NCI-H1092 treated with DMSO at 0.1 percent for 48 hours (cell line): ENCODE measurements around the gene SCGB1A1.

ENCODE experiments used
- DNase-seq: peaks from one replicate; lab custom pipeline; 2025; lab: John Stamatoyannopoulos, UW

SCGB1A1 gene

DNA sequence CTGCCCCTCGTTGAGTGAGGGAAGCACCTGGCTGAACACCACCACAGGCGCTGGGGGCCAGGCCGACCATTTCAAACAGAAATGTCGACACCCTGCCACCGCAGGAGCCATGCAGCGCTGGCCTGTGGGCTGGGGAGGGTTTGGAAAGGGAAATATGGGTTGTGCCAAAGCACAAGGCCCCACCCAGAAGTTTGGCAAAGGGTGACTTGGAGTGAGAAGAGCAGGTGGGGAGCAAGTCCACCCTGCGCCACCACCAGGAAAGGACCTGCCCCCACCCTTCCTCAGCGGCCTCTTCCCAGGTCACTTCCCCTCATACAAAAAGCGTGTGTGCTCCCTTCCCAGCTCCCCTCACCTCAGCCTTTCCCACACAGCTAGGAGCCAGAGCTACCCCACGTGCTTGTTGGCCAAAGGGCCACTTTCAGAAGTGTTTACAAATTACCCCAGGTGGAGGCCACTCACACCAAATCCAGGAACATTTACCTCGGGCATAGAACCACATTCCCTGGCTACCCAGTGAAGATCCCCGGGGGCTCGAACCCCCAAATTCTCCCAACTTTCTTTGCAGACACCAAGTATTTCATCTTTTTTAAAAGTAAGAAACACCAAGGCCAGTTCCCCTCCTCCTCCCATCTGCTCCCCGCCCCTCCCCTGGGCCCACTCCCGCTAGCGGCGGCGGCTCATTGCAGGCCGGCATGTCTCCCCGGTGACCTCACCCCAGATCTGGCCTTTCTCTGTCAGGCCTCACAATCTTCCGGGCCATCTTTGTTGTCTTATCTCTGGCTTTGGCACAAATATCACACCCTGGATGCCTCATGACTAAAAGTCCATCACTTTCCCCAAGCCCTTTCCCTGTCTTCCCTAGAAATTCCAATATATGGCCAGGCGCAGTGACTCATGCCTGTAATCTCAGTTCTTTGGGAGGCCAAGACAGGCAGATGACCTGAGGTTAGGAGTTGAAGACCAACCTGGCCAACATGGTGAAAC, 20.5 kb upstream of the SCGB1A1 start:
- no peak for DNase-seq

DNA sequence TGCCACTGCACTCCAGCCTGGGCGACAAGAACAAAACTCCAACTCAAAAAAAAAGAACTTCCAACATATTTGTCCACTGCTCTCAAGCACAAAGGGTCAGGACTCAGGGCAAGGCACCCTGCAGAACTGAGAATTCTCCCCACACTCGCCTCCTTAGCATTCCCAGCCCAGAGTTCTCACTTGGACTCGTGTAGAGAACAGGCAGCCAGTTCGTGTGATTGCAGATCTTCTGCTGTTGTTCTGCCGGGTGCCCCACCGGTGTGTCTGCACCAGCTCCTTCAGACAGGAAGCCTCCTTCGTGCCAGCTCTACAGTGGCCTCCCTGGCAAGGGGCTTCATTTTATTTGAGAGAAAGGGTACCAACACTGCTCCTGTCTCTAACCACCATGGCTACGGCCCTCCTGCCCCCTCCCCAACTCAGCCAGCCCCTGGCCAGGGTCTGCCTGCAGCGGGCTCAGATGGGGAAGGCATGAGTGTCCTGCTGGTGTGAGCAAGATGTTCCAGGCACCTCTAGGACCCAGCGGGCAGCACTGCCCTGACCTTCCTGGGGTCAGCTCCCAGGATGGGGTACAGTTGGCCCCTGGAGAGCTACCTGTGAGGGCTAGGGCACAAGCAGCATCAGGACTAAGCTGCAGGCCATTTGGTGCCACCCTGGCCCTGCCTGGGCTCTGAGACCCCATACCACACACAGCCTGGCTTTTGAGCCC, 19.5 kb upstream of the SCGB1A1 start:
- no peak for DNase-seq

DNA sequence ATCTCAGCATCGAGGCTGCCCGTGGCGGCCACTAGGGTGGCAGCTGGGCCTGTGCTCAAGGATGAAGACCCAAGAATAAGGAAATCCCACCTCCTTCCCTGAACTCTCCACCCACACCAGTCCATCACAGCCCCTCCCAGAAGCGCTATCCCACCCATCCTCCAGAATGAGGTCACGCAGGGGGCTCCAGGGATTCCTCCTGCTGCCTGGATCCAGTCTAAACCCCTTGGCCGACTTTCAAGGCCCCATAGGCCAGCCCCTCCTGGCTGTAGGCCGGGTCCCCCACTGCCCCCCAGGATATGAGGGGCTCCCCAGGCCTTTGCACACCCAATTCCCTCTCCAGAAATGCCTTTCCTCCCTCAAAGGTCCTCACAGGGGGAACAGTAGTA, 19.0 kb upstream of the SCGB1A1 start:
- DNase-seq: no peak

DNA sequence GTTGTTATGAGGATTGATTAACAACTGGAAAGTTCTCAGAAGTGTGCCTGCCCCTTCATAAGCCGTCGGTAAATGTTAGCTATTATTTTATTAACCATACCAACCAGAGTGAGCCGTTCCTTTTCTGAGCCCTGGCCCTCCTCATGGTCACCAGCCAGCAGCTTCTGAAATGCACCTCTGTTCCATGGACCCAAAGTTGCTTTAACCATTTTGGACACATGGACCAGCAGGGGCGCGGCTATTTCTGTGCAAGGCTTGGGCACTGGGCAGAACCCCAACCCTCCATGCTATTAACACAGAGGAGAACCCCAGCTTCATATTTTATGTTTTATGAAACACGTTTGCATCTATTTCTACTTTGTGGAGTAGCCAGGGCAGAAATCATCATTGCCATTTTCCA, 18.6 kb upstream of the SCGB1A1 start:
- DNase-seq: no peak

DNA sequence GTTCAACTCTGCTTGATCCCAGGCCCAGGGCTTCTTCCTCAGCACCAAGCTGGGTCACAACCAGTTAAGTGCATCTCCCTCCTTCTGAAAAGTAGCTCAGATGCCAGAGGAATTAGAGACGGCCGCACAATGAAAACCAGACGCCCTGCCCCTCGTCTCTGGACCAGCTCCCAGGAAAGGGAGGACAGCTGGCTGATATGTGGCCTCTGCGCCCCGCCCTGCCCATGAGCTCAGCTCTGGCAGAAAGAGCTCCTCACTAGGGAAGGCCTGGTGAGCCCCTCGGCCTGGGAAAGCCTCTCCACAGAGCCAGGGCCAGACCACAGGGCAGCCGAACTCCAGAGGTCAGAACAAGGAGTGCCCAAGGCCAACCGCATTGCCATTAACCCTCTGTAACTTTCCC, 18.1 kb upstream of the SCGB1A1 start:
- DNase-seq: no peak

DNA sequence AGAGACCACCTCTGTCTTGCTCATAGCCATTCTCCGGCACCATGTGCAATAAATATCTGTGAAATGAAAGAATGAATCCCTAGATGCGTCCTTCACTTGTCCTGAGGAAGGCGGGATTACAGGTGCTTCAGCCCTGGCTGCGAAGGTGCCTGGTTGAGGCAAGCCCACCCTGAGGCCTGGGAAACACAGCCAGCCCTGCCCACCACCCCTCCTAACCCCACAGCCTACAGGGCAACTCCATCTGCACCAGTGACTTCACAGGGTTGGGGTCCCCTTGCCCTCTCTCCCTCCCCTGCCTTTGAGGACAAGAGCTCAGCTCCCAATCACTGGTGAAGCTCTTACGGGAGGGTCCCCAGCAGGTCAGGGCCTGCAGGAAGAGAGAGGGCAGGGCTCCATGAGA, 17.5 kb upstream of the SCGB1A1 start:
- no peak for DNase-seq

DNA sequence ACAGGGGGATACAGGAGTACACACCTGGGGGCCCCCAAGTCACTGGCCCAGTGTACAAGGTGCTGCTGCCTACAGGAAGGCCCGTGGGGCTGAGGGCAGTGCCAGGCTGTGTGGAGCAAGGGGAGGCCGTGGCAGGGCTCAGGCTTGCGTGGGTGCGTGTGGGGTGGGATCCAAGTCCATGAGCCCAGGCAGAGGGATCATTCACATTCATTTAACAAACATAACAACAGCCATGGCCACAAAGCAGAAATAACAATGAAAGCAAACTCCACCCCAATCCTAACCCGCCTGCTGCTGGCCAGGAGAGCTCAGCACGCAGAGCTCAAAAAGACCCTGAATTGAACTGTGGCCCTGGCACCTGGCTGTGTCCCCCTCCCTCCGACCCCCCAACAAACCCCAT, 17.0 kb upstream of the SCGB1A1 start:
- no peak for DNase-seq

DNA sequence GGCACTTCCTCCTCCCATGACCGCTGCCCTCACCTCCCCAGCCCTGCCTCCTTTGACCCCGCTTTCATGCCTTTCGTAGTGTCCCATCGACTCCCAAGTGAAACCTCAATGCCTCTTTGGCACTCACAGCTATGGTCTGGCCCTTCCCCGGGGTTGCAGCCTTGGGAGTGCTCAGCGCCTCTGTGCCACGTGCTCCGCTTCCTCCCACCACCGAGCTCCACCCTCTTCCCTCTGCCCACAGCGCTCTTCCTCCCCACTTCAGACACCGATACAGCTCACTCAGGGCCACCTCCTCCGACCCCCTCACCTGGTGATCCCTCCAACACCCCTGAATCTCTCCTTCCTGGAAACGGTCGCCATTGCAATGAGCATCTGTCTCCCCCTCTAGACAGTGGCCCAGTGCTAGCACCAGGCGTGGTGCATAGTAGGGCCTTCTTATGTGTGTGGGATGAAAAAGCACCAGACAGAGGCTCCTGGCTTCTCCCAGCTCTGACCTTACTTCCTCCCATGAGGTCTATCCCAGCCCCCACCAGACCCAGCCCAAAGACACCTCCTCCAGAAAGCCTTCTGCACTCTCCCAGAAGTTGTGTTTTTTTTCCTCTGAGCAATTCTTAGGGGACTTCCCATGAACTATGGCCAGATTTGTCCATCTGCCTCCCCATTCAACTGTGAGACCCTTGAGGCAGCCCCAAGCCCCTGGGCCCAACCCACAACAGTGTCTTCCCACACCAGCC, 16.4 kb upstream of the SCGB1A1 start:
- DNase-seq: no peak

DNA sequence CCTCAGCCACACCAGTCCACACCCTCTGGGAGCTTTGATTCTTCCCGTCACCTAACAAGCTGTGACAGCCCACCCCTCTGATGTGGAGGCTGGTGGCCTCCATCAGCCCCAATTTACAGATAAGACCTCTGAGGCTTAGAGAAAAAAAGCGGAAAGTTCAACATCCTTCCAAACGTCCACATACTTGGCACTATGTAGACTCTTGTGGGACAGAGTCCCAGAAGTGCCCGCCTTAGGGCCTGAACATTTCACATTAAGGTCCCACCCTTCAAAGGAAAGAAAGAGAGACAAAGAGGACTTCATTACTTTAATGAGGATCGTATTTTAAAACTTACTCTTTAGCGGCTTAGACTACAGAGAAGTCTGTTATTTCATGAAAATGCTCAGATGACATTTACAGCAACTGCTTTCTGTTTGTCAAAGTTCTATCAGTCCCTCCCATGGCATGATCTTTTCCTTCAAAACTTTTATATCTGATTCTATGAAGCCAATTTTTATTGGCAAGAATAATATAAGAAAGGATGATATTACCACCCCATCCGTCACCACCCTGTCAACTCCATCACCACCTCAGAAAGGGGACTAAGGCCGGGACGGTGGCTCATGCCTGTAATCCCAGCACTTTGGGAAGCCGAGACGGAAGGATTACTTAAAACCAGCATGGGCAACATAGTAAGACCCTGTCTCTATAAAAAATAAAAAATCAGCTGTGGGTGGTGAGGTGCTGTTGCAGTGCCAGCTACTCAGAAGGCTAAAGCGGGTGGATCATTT, 15.7 kb upstream of the SCGB1A1 start:
- DNase-seq: no peak

DNA sequence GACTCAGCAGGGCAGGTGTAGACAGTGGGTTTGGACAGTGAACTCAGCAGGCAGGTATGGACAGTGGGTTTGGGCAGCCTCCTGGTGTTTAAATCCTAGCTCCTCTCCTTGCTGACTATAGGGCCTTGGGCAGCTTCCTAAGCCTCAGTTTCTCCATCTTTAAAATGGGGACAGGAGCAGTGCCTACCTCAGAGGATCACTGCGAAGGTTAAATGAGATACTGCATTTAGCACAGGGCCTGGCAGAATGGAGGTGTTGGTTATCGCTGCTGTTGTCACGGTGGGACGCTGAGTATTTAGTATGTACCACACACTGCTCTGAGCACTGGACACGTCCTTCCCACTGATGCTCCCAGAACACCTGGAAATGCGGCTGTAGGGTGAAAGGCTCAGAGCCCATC, 14.4 kb upstream of the SCGB1A1 start:
- no peak for DNase-seq

DNA sequence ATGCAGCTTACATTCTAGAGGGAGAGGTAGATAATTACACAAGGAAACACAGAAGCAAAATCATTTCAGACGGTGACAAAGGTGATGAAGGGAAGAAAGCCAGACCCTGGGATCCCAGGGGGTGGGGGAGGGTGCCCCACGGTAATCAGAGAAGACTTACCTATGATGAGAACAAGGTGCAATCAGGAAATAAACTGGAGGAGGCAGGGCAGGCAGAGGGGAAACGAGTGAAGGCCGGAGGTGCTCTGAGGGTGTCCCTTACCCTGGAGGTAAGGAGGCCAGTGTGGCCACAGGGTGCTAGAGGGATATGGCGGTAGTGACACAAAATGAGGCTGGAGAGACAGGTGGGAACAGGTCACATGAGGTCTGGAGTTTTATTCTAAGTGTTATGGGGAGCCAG, 13.9 kb upstream of the SCGB1A1 start:
- no peak for DNase-seq

DNA sequence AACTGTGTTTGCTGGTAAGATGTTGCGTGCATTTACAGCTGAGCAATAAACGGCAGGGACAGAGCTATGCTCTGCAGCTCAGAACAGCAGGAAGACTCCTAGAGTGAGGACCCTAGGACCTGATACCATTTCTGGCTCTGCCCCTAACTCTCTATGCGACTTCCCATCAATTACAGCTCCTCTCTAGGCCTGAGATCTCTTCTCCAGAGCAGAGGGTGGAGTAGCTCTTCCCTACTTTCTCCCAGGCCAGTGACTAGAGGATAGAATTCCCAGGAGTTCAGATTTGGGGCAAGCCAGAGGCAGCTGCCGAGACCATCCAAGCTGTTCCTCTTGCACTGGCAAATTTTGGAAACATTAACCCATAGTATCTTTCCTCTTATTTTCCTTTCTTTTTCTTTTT, 12.8 kb upstream of the SCGB1A1 start:
- DNase-seq: no peak

DNA sequence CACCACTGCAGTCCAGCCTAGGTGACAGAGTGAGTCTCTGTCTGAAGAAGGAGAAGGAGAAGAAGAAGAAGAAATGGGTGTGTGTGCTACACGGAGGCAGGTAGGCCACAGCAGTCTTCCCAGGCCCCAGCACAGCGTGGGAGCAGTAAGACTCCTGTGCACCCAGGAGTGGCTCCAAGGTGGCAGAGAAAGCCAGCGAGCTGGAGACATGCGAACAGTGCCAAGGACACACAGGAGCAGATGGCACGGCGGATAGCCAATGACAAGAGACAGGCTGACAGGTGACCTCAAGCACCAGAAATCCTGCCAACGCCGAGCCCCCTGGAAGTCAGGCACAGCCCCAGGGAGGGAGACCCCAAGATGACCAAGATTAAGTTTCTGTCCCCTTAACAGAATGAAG, 9.0 kb upstream of the SCGB1A1 start:
- peak; percentile 11 for DNase-seq

DNA sequence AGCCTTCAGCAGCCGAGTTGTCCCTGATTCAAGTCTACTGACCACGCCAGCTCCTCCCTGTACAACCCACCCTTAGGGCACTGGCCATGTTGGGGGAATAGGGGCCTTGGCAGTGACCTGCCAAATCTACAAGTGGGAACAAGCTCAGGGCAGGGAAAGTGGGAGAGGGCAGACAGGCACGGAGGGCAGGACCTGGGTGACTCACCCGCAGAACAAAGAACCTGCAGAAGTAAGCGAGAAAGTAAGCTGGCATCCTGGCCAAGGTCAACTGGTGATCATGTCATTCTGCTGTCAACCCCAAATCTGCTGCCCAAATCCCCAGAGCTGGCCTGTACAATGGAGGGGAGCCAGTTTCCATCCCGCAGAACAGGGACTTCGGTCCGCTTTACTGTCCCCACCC, 7.9 kb upstream of the SCGB1A1 start:
- DNase-seq: no peak

DNA sequence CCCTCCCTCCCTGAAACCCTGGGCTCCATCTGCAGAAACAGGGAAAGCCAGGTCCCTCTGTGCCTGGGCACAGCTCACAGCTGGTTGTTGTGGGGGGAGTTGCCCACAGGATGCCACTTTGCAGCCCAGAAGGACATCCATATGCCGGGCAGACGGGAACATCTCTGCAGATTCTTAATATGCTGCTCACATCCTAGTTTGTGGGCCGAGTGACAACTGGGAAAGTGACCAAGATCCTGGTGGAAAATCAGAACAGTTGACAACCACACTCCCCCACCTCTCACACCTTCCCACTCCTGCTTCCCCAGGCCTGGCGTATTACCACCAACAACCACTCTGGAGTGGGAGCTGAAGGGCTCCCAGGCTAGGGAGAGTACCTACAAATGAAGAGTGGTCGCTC, 7.3 kb upstream of the SCGB1A1 start:
- DNase-seq: no peak

DNA sequence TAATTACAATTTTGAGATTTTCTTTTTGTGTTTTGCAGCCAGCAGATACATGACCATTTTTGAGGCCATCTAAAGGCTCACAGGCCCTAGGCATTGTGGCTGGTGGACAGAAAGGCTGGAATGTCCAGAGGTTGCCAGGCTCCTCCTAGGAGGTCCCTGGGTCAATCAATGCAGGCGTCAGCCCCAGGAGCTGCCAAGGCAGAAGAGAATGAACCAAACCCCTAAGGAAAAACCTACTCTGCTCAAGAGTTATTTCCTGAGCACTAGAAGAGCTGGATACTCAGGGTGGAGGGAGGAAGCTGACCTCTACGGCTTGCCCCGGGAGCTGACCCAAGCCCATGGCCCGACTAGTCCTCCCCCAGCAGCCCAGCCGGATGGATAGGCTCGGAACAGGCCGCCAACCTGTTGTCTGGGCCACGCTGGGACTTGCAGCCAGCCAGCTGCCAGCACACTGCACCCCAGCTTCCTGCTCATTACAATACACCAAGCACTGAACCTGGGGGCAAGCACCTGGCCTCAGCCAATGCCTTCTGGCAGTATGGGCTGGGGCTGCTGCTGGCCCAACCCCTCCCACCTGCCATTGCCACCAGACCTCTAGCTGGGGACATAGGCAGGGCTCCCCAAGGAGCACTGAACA, 5.7 kb upstream of the SCGB1A1 start:
- DNase-seq: no peak

DNA sequence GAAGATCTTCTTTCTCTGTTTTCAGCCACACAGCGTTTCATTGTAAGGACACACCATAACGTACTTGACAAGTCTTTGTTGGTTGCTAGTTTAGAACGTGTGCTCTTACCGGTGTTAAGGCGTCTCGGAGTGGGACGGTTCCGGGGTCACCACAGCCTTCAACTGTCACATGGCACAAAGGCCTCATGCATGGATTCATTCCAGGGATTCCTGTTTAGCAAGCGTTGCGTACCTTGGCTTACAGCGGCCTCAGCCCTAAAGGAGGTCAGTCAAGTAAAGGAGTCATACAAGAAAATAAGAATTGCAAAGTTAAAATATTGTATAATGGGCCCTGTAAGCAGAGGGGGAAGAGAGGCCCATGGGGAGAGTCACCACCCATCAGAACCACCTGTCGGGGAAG, 2.2 kb upstream of the SCGB1A1 start:
- no peak for DNase-seq

DNA sequence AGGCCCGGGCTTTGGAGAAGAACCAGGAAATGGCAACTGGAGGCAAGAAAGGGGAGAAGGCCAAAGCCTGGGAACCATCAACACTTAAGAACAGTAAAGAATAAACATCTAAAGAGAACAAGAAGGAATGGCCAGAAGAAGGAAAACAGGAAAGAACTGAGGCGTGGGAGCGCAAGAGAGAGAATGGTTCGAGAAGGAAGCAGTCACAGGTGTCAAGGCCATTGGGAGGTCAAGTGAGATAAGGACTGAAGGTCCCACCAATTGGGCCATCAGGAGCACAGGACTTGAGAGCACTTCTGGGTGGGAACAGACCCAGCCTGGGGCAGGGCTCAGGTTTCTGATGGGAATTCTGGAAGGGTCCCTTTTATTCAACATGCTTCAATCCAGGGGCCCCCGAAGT, 697 bp upstream of the SCGB1A1 start:
- DNase-seq: no peak

DNA sequence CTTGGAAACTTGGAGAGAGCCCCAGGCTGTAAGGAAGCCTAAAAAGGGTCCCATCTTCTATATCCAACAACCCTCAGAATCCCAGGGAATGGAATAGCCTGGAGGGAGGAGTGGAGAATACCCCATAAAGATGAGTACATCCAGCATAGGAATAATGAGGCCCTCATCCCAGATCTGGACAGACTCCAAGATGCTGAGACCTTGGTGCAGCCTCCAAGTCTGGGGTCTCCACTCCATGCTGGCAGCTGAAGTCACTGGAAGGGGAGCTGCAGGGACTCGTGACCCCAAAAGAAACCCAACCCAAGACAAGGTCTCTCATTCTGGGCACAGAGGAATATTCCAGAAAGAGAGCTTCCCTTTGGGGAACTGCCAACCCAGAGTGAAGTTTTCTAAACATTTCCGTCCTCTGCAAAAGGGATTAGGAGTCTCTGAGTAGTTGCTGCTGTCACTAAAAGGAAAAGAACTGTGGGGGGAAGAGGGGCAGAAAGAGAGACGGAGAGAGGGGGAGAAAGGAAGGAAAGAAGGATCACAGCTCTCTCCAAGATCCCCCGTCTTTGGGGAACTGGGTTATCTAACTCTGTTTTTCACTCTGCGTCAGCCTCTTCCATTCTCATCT, 589 bp downstream of the SCGB1A1 start:
- DNase-seq: no peak

DNA sequence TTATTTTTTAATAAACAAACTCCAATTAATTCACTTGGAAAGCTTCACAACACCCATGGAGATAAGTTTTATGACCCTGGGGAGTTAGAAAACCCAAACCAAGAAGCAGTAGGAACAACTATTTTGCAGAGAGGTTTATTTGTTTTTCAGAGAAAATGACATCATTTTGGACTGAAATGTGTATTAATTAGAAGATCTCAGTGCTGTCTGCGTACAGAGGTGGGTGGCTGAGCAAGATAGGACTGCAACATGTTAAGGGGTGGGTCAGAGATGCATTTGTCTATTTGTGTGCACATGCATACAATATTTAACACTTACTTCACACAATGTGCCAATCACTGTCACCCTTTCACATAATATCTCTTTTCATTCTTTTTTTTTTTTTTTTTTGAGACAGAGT, 1.1 kb downstream of the SCGB1A1 start:
- DNase-seq: no peak

DNA sequence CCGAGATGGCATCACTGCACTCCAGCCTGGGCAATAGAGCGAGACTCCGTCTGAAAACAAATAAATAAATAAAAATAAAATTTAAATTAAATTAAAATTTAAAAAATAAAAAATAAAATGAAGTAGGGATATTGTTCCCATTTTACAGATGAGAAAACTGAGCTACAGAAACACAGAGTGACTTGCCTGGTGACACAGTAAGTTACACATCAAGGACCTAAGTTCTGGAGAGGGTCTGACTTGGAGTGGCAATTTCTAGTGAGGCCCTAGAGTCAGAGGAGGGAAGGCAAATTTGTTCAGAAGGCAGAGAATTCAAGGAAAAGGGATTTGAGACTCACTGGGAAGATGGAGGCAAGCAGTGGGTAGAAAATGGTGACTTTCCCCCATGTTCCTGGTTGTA, 2.0 kb downstream of the SCGB1A1 start:
- no peak for DNase-seq
